Uterus (tissue), 4 donors: ENCODE data around the gene CPSF3. TPM values are rescaled to one million over a fixed set of nuclear protein-coding genes. Genes with fewer than 3 reads are reported as not detected.

Experiments used
- DNase-seq, 2 donors: peaks; one replicate each; pipeline ENCODE4 v3.0.0-alpha.2; 2019 to 2020
- H3K27ac ChIP-seq, 2 donors: fragments of 200-600 bp; sonication (generic); 1 replicate in 1 of 2; 2 replicates in 1 of 2; pipeline ENCODE4 v1.5.1; 2016 to 2018
- H3K27me3 ChIP-seq, 2 donors: fragments of 200-600 bp; sonication (generic); one replicate each; pipeline ENCODE4 v1.5.1; 2018 to 2019; ENCODE audit warnings: control low read depth in 1 of 2
- H3K36me3 ChIP-seq, 2 donors: fragments of 200-600 bp; sonication (generic); one replicate each; pipeline ENCODE4 v1.5.1; 2019; ENCODE audit warnings: control low read depth in 1 of 2
- H3K4me1 ChIP-seq, 2 donors: fragments of 200-600 bp; sonication (generic); one replicate each; pipeline ENCODE4 v1.5.1; 2018 to 2019; ENCODE audit warnings: control low read depth in 1 of 2
- H3K4me3 ChIP-seq, 2 donors: fragments of 200-600 bp; sonication (generic); 1 replicate in 1 of 2; 2 replicates in 1 of 2; pipeline ENCODE4 v1.5.1; 2018 to 2019; ENCODE audit warnings: mild to moderate bottlenecking in 1 of 2
- H3K9me3 ChIP-seq, 2 donors: fragments of 200-600 bp; sonication (generic); one replicate each; pipeline ENCODE4 v1.5.1; 2019; ENCODE audit warnings: control low read depth in 1 of 2
- POLR2A ChIP-seq, 2 donors: fragments of 450-650 bp; IDR thresholded peaks; one replicate each; pipeline ENCODE4 v1.6.1; 2016; ENCODE audit warnings: antibody characterized with exemption in 2 of 2, mild to moderate bottlenecking in 1 of 2, moderate library complexity in 1 of 2
- intact Hi-C: fragments of 100-400 bp; cut with DNase I; formaldehyde crosslinking; loops from one replicate; pipeline ENCODE4 v1.15.1; 2023; ENCODE audit warnings: low total_unique reads
- total RNA-seq, 4 donors: library from RNA; depleted of rRNA in 3 of 4; stranded (reverse); fragments of >200 nt in 3 of 4; gene quantifications; one replicate each; pipeline versions ENCODE4 v1.1.0 to v1.2.4, GENCODE V29; 2014 to 2023
- TF ChIP-seq, protein P1 (sequence below), 4 experiments: fragments of 200-600 bp in 2 of 4; fragments of 450-650 bp in 2 of 4; sonication (generic) in 2 of 4; IDR thresholded peaks; one replicate each; pipeline ENCODE4 v1.5.1; 2016 to 2019; ENCODE audit warnings: antibody characterized with exemption in 4 of 4, mild to moderate bottlenecking in 2 of 4, moderate library complexity in 1 of 4
- donor health status: DM: yes; HTN: yes; CAD: no.

The CPSF3 gene
- total RNA-seq, 4 donors from 2014 or later: 7.2 to 45.2 (median 30.3) TPM

DNA sequence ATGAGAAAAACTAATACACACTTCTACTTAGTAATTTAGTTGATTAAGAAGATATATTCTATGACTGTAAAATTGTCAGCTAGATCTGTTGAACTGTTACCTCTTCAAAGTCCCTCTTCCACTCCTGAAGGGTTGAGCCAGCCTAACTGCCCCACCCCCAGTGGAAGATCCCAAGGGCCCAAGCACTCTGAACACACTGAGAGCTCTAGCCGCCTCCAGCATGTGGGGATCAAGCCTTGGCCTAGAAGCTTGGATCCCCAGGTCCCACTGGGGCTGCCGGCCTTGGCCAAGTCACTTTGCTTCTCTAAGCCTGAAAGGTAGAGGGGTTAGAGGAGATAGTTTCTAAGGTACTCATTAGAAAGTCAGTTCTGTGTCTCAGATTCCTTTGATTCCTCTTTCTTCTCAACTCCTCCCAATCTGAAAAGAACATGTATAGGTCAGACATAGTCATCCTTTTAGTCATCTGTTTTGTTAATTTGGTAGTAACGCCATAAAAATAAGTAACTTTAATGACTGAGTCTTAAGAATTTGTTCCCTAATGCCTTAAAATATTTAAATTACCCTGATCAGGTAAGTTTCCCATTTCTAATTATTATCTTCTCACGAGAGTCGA is 5.6 kb downstream of the CPSF3 start:
- Histone ChIP-seq H3K4me1 (no peaks in the 10 kb centered on the region), H3K4me3 (no peak overlapping the region), H3K36me3 (no peaks in the 10 kb centered on the region), H3K27me3 (no peaks in the 10 kb centered on the region), H3K9me3 (no peaks in the 10 kb centered on the region), H3K27ac (no peak overlapping the region)
- intact Hi-C loops: no loop called here
- no peak for DNase-seq
- no peak for TF ChIP-seq POLR2A (IDR thresholded peaks at IDR 0.05)
- TF ChIP-seq, protein P1, sequence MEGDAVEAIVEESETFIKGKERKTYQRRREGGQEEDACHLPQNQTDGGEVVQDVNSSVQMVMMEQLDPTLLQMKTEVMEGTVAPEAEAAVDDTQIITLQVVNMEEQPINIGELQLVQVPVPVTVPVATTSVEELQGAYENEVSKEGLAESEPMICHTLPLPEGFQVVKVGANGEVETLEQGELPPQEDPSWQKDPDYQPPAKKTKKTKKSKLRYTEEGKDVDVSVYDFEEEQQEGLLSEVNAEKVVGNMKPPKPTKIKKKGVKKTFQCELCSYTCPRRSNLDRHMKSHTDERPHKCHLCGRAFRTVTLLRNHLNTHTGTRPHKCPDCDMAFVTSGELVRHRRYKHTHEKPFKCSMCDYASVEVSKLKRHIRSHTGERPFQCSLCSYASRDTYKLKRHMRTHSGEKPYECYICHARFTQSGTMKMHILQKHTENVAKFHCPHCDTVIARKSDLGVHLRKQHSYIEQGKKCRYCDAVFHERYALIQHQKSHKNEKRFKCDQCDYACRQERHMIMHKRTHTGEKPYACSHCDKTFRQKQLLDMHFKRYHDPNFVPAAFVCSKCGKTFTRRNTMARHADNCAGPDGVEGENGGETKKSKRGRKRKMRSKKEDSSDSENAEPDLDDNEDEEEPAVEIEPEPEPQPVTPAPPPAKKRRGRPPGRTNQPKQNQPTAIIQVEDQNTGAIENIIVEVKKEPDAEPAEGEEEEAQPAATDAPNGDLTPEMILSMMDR (IDR thresholded peaks at IDR 0.05): no peak

DNA sequence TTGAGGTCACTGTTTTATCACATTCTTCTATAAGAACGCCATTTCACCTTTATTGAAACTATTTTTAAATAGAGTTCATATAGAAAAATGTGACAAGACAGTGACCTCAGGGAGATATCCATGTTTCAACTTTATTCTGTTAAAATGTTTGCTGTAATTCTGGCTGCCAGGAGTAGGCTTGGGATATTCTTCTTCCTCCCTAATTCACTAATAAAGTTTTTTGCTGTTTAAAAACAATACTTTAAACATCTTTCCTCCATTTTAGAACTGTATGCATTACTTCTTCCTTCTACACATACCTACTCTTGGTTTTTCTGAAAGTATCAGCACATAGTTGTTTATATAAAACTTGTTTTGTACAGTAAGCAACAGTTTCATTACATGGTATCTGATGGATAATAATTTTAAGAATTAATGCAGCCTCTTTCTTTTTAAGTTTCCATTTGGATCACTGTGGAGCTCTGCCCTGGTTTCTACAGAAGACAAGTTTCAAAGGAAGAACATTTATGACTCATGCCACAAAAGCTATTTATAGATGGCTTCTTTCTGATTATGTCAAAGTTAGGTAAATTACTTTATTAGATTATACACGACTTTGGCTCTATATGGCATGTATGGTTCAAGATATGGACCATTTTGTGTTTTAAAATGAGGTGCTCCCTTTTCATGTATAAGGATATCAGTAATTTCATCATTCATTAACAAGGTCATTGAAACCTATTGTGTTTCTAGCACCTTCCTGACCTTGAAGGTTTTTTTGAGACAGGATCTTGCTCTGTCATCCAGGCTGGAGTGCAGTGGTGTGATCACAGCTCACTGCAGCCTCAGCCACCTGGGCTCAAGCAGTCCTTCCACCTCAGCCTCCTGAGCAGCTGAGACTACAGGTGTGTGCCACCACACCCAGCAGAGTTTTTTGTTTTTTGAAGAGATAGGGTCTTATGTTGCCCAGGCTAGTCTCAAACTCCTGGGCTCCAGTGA is 7.2 kb downstream of the CPSF3 start:
- intact Hi-C loops: no loop called here
- Histone ChIP-seq H3K27me3 (no peaks in the 10 kb centered on the region), H3K36me3 (no peaks in the 10 kb centered on the region), H3K9me3 (no peaks in the 10 kb centered on the region), H3K4me1 (no peaks in the 10 kb centered on the region), H3K27ac (no peak overlapping the region), H3K4me3 (no peak overlapping the region)
- no peak for TF ChIP-seq POLR2A (IDR thresholded peaks at IDR 0.05)
- TF ChIP-seq, protein P1 (IDR thresholded peaks at IDR 0.05): no peak
- no peak for DNase-seq

DNA sequence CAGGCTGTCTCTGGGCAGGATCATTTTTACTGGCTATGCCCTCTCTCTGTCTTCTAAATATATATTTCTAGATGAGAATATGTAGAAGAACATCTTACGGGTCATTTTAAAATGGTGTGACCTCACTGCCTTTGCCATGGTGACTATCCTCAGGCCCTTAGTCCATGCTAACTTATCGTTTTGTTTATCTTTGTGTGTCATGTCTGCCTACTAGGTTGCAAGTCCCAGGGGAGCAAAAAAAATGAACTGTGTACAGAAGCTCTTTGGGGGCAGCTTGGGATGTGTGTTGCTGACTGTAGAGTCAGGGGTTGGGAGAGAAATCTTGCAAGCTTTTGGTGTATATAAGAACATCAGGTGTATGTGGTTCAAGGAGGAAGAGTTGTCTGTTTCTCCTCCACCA is 11.0 kb downstream of the CPSF3 start:
- Histone ChIP-seq H3K4me3 (no peak overlapping the region), H3K27me3 (no peaks in the 10 kb centered on the region), H3K27ac (no peak overlapping the region), H3K9me3 (no peaks in the 10 kb centered on the region), H3K36me3 (no peaks in the 10 kb centered on the region), H3K4me1 (no peaks in the 10 kb centered on the region)
- intact Hi-C loops: no loop called here
- DNase-seq: no peak
- TF ChIP-seq, protein P1 (IDR thresholded peaks at IDR 0.05): no peak
- TF ChIP-seq POLR2A (IDR thresholded peaks at IDR 0.05): no peak

DNA sequence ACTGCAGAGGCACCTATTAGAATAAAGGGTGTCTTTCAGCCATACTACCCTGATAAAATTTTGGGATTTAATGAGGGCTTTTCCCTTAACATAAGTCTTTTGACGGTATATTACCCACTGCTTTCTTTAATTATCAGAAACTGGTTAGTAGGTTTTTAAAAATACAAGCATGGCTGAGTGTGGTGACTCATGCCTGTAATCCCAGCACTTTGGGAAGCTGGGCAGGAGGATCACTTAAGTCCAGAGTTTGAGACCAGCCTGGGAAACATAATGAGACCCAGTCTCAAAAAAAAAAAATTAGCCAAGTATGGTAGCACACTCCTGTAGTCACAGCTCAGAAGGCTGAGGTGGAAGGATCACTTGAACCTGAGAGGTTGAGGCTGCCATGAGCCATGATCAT is 16.1 kb downstream of the CPSF3 start:
- Histone ChIP-seq H3K36me3 (no peaks in the 10 kb centered on the region), H3K27me3 (no peaks in the 10 kb centered on the region), H3K27ac (no peak overlapping the region), H3K4me3 (no peak overlapping the region), H3K4me1 (no peaks in the 10 kb centered on the region), H3K9me3 (no peaks in the 10 kb centered on the region)
- TF ChIP-seq, protein P1 (IDR thresholded peaks at IDR 0.05): no peak
- no peak for TF ChIP-seq POLR2A (IDR thresholded peaks at IDR 0.05)
- intact Hi-C loops: no loop called here
- no peak for DNase-seq
